HFF-Myc (cell line): ENCODE data around the gene SORL1-AS1.
"Not testable (repeated sequence)": the region's sequence is repeated elsewhere in the genome, so short reads cannot be mapped to it uniquely, and the experiment has no call there.

Source experiments
- DNase-seq: peaks from one replicate; pipeline ENCODE4 v3.0.0-alpha.2; 2011; ENCODE audit warnings: low read depth; ENCODE audit errors: extremely low read depth
- H3K4me3 ChIP-seq: replicated peaks from 2 replicates; pipeline ENCODE4 v1.5.1; 2011; ENCODE audit warnings: low read depth, mild to moderate bottlenecking, control low read depth, low read length
- CTCF ChIP-seq: IDR thresholded peaks from 2 replicates; pipeline ENCODE4 v1.5.1; 2012; ENCODE audit warnings: mild to moderate bottlenecking, low read depth, low read length, control low read depth; ENCODE audit errors: missing control alignments

The SORL1-AS1 gene

GRCh38 chr11:121415856-121416255 is 36.9 kb downstream of the SORL1-AS1 start:
- no peak for DNase-seq
- no peak overlapping the region for H3K4me3 ChIP-seq
- TF ChIP-seq CTCF, result no peak

- DNase-seq, result no peak
- no peak for TF ChIP-seq CTCF
- no peak overlapping the region for H3K4me3 ChIP-seq
Measured at GRCh38 chr11:121414141-121414913, 38.4 kb downstream of the SORL1-AS1 start.

GRCh38 chr11:121412711-121413415 is 39.9 kb downstream of the SORL1-AS1 start:
- H3K4me3 ChIP-seq, result no peak overlapping the region
- no peak for DNase-seq
- TF ChIP-seq CTCF, result no peak

- no peak overlapping the region for H3K4me3 ChIP-seq
- no peak for TF ChIP-seq CTCF
- DNase-seq, result no peak
Measured at GRCh38 chr11:121412000-121412587, 40.7 kb downstream of the SORL1-AS1 start.

GRCh38 chr11:121411330-121411729 is 41.4 kb downstream of the SORL1-AS1 start:
- H3K4me3 ChIP-seq, DNase-seq: not testable (repeated sequence)

GRCh38 chr11:121410041-121410440 is 42.7 kb downstream of the SORL1-AS1 start:
- H3K4me3 ChIP-seq, DNase-seq: not testable (repeated sequence)

GRCh38 chr11:121408830-121409229 is 43.9 kb downstream of the SORL1-AS1 start:
- DNase-seq, result no peak
- H3K4me3 ChIP-seq, result no peak overlapping the region
- TF ChIP-seq CTCF, result no peak

GRCh38 chr11:121406291-121406690 is 46.5 kb downstream of the SORL1-AS1 start:
- TF ChIP-seq CTCF, result no peak
- H3K4me3 ChIP-seq, result no peak overlapping the region
- no peak for DNase-seq
